ENCODE measurements around the gene PSMB8. TPM values are rescaled to one million over a fixed set of nuclear protein-coding genes. Genes with fewer than 3 reads are reported as not detected.

PSMB8 gene
- total RNA-seq, 1 donor from 2014 or later = 75.1 TPM

- DNase-seq (ENCODE audit: low read depth) = no peak
- TF ChIP-seq CTCF (conservative IDR thresholded peaks at IDR 0.05; ENCODE audit: low read depth, low read length) = peak; percentile 91
- peak within 1 kb of the TSS; percentile 79 for H3K4me3 ChIP-seq (ENCODE audit: low read depth, low read length)
Measured at GRCh38 chr6:32838114-32838958, 5.5 kb downstream of the PSMB8 start, which contains the start of gene TAP2. Gene TAP2 (minus strand): TSS chr6:32838739. CDS start chr6:32838233, 506 bp downstream.

- H3K4me3 ChIP-seq (ENCODE audit: low read depth, low read length) = peak overlapping the region; percentile 79
- no peak for DNase-seq (ENCODE audit: low read depth)
- no peak for TF ChIP-seq CTCF (conservative IDR thresholded peaks at IDR 0.05; ENCODE audit: low read depth, low read length)
Measured at GRCh38 chr6:32837651-32838113, 6.2 kb downstream of the PSMB8 start.

GRCh38 chr6:32836873-32837272 lies 7.0 kb downstream of the PSMB8 start:
- DNase-seq (ENCODE audit: low read depth) = no peak
- no peak for TF ChIP-seq CTCF (conservative IDR thresholded peaks at IDR 0.05; ENCODE audit: low read depth, low read length)
- H3K4me3 ChIP-seq (ENCODE audit: low read depth, low read length) = no peak overlapping the region

GRCh38 chr6:32835167-32835893 lies 8.5 kb downstream of the PSMB8 start:
- no peak for DNase-seq (ENCODE audit: low read depth)
- no peak for TF ChIP-seq CTCF (conservative IDR thresholded peaks at IDR 0.05; ENCODE audit: low read depth, low read length)
- H3K4me3 ChIP-seq (ENCODE audit: low read depth, low read length) = no peak overlapping the region

GRCh38 chr6:32833664-32834063 lies 10.2 kb downstream of the PSMB8 start:
- no peak overlapping the region for H3K4me3 ChIP-seq (ENCODE audit: low read depth, low read length)
- DNase-seq (ENCODE audit: low read depth) = no peak
- no peak for TF ChIP-seq CTCF (conservative IDR thresholded peaks at IDR 0.05; ENCODE audit: low read depth, low read length)

- DNase-seq (ENCODE audit: low read depth) = no peak
- no peak for TF ChIP-seq CTCF (conservative IDR thresholded peaks at IDR 0.05; ENCODE audit: low read depth, low read length)
- H3K4me3 ChIP-seq (ENCODE audit: low read depth, low read length) = no peak overlapping the region
Measured at GRCh38 chr6:32832535-32832934, 11.3 kb downstream of the PSMB8 start.

Data from epithelial cell of proximal tubule (primary cell).